HG03108 (cell line): ENCODE results near the gene RNF223.
A peak's percentile ranks its signal among the peaks of the same experiment; 100 is the strongest.
"Not testable (repeated sequence)": the region's sequence is repeated elsewhere in the genome, so short reads cannot be mapped to it uniquely, and the experiment has no call there.

ENCODE experiments used
- ATAC-seq: cut with Tn5 transposase; IDR thresholded peaks from one replicate; pipeline ENCODE4 v1.9.1; 2021; ENCODE audit warnings: moderate library complexity; ENCODE audit not compliant: unreplicated experiment

RNF223 gene

DNA sequence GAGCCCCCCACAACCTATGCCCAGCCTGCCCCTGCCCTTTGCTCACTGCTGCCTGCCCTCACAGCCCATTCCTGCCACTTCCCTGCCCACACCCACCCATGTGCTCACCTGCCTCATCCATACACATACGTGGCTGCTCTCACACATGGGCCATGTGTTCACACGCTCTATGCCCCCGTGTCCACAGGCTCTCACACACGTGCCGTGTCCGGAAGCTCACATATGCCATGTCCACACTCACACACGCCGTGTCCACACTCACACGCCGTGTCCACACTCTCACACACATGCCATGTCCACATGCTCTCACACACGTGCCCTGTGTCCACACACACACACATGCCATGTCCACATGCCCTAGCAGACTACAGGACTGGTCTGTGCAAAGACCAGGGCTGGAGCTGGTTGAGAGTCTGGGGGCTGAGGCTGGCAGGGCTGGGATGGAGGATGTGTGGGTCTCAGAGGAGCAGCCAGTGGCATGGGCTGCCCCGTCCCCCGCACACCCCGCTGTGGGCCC is 583 bp upstream of the RNF223 start:
- ATAC-seq: no peak

DNA sequence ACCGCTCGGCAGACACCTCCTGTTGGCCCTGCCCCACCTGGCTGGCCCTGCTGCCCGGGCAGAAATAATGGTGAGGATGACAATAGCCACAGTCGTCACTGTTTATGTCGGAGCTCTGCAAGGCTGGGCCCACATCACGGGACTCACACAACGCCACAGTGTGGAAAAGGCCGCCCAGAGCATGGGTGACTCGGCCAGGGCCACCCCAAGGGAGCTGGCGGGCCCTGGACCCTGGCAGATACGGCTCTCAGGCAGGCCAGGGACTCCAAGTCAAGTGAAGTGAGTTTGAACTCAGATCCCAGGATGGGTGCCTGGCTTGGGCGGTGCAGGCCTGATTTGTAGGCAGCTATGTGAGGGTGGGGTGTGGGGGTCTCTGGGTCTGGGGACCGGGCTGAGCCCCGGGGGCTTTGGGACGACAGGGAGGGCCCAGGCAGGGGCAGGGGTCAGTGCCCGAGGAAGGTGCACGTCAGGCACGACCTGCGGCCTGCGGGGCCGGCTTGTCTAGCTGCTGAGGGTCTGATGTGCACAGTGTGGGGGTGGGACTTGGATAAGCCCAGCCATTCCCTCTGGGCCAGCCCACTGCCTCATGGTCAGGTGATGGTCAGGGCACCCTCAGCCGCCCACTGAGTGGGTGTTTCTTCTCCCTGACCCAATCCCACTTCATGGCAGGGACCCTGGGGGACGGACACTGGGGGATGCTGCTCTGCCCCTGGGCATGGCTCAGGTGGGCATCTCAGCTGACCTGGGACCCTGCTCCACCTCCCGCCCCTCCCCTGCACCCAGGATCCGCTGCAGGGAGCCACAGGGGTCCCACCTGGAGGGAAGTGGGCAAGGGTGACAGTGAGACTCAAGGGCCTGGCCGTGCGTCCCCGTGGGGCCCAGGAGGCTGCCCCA is 1.0 kb downstream of the RNF223 start:
- ATAC-seq: no peak

DNA sequence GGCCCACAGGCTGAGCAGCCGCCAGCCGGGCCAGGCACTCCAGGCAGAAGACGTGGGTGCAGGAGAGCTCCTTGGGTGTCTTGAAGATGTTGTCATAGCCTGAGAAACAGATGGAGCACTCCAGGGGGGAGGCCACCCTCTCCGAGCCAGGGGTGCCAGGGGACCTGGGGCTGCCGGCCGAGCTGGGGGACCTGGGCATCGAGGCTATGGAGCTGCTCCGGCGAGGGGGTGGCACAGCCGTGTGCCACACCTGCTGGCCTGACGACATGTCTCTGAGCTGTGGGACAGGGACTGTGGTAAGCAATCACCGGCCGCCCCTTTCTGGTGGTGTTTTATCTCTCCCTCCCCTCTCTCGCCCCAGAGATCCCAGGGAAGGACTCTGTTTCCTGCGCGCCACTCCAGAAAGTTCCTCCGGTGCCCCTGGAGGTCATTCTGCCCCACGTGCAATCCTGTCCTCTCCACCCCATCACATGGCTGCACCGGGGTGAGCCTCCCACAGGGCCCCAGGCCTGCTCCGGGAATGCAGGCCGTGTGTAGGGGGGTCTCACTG is 1.7 kb downstream of the RNF223 start:
- ATAC-seq: no peak

DNA sequence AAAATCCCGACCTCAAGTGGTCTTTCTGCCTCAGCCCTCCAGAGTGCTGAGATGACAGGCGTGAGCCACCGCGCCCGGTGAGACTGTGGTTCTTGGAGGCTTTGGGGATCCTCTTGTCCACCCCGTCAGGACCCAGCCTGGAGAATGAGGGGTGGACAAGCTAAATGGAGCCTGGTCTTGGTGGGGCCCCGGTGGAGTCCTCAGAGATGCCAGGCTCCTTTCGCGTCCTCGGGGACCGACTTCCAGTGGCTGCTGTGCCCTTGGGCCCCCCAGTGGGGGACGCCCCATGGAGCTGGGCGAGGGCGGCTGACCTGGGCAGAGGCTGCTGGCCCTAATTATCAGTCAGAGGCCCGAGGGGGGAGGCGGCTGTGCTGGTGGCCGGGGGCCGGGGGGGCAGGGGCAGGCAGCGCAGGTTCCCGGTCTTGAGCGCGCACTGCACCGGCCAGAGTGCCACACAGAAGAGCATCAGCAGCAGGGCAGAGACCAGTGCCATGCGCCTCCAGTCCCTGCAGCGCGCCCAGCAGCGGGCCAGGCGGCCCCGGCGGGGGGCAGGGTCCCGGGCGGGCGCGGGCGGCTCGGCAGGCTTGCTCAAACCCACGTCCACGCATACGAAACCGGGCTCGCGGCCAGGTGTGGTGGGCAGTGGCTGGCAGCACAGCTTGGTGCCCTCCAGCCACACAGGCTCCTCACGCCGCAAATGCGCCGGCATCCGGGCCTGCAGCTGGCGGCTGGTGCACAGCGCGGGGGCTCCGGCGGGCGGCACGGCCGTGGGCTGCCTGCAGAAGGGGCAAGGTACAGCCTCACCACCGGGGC is 2.4 kb downstream of the RNF223 start:
- ATAC-seq: no peak

DNA sequence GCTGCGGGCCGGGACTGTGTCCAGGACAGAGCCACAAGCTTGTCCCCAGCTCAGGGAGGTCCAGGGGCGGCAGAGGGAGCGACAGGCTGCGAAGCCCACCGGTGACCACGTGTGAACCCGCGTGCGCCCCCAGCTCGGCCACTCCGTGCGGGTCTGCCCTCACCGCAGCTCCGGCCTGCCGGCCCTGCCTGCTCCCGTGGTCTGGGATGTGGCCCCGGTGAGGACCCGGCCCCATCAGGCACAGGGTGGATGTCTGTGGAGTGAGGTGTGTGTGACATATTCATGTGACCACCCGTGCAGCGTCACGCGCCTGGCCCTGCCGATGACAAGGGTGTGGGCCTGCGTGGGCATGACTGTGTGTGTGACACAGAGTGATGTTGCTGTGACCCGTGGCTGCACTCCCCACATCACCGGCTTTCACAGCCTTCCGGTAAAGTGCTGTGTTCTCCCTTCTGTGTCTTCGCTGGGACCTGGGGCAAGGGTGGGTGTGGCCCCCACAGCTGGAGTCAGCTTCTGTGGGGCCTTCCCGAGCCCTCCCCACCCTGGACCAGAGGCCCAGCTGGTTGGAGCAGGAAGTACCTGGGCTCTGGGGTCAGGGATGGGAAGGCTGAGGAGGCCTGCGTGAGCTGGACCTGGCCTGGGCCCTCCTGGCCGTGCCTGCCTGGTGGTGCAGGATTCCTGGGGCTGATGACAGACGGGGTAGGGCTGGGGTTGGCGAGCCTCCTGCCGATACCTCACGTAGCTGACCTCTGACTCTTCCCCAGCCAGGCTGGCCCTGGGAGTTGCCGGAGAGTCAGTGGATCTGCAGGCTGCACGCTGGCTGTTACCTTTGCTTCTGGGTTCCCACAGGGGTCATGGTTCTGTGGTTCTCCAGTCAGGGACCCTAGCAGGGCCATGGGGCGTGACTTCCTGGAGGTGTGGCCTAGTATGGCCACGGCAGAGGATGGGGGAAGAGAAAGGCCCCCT is 4.1 kb downstream of the RNF223 start:
- no peak for ATAC-seq

DNA sequence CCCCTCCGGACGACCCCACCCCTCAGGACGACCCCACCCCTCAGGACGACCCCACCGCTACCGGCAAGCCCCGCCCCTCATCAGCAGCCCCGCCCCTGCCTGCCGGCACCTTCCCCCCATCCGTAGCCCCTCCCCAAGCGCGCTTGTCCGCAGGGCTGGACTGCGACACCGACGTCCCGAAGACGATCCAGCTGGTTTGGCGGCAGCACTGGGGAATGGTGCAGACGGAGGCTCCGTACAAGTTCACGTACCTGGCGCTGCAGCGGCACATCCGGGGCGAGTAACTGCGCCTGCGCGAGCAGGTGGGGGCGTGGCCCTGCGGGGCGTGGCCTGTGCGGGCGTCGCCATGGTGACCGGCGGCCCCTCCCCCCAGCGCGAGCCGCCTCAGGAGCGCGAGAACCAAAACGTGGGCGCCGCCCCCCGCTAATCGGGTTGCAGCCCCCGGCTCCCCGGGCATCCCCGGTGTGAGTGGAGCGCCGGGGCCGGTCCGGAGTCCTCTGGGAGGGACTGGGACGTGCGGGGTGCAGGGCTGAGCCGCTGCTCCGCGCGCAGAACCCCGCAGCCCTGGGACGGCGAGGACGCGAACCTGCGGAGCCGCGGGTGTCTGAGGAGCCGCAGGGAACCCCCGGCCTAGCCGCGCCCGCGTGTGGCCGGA is 4.9 kb downstream of the RNF223 start:
- ATAC-seq: peak; percentile 40

DNA sequence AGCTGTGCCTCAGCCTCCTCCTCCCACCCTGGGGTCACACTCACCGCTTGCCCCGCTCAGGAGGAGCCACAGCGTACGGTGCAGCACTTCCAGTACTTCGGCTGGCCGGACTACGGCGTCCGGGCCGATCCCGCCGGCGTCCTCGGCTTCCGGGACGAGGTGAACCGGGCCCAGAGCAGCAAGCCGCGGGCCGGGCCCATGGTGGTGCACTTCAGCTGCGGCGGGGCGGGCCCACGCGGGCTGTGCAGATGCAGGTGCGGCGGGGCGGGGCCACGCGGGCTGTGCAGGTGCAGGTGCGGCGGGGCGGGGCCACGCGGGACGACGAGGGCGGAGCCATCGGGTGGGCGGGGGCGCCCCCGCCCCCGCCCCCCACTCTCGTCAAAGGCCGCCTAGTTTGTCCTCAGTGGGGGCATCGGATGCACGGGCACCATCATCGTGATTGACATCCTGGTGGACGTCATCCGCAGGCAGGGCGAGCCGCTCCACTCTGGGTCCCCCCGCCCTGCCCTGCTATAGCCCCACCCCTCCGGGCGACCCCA is 5.5 kb downstream of the RNF223 start:
- ATAC-seq: no peak

DNA sequence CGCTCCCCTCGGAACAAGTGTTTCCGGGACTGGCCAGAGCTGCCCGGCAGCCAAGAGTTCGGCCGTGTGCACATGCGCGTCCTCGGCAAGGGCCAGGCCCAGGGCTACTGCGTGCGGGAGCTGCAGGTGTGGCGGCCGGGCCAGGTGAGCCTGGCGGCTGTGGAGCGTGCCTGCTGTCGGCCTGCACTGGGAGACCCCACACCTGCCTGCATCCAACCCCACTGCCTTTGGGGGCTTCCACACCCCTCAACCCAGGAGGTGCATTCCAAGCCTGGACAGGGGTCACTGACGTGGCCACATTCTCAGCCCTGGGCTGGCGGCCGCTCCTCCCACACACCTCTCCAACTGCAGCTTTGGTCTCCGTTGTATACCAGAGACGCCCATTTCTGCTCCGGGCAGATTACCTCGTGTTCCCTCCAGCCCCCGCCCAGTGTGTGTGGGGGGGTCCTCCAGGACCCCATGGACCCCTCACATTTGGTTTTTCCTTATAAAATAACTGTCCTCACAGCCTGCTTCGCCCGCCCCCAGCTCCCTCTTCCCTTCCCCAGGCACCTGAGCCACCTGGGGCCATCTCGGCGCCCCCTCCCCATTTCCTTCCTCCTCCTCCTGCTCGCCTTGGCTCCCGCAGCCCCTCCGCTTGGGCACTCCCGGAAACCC is 6.1 kb downstream of the RNF223 start:
- ATAC-seq: no peak

DNA sequence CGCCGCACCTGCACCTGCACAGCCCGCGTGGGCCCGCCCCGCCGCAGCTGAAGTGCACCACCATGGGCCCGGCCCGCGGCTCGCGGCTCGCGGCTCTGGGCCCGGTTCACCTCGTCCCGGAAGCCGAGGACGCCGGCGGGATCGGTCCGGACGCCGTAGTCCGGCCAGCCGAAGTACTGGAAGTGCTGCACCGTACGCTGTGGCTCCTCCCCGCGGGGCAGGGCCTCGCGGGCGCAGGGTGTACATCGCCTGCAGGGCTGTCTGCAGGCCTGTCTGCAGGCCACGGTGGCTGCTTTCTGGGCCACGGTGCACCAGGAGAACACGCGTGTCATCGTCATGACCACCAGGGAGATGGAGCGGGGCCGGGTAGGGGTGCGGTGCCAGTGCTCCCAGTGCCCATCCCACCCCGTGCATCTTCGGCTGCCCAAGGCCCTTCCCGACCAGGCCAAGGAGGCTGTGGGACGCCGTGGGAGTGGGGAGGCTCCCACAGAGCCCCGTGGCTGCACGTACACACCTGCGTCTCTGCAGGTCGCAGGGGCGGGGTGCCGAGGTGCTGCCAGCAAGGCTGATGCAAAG is 6.7 kb downstream of the RNF223 start:
- no peak for ATAC-seq

DNA sequence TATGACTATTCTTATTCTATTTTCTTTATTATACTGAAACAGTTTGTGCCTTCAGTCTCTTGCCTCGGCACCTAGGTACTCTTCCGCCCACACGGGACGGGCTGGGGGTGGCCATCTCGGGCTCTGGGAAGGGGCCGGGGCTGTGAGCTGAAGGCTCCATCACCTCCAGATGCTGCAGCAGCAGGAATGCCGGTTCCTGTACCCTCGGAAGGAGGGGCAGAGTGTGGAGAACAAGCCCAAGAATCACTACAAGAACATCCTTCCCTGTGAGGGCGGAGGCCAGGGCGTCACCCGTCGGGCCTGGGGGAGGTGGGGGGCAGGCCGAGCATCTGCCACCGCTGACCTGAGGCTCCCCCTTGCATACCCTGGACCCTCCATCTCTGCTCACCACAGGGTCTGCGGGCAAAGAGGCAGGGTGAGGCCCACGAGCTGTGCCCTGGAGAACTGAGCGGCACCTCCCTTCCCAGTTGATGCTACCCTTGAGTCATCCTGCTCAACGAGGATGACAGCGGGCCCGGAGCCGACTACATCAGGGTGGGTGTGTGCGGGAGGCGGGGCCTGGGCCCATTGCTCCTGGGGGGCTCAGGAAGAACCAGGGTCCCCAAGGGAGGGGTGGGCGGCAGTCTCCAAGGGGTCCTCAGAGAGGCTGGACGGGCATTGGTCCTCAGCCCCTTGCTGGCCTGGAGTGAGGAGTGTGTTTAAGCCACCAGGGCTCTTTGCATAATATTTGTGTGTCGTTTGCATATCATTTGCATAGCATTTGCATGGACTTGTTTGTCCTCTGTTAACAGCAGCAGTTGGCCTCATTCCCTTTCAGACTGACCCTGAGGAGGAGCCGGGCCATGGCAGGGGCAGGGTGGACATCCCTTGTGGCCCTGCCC is 7.5 kb downstream of the RNF223 start:
- no peak for ATAC-seq

DNA sequence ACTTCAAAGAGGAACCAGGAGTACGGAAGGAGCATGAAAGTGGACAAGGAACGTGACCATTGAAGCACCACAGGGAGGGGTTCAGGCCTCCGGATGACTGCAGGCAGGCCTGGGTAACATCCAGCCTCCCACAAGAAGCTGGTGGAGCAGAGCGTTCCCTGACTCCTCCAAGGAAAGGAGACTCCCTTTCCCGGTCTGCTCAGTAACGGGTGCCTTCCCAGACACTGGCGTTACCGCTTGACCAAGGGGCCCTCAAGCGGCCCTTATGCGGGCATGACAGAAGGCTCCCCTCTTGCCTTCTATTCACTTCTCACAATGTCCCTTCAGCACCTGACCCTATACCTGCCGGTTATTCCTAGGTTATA is 8.2 kb downstream of the RNF223 start:
- ATAC-seq: not testable (repeated sequence)

DNA sequence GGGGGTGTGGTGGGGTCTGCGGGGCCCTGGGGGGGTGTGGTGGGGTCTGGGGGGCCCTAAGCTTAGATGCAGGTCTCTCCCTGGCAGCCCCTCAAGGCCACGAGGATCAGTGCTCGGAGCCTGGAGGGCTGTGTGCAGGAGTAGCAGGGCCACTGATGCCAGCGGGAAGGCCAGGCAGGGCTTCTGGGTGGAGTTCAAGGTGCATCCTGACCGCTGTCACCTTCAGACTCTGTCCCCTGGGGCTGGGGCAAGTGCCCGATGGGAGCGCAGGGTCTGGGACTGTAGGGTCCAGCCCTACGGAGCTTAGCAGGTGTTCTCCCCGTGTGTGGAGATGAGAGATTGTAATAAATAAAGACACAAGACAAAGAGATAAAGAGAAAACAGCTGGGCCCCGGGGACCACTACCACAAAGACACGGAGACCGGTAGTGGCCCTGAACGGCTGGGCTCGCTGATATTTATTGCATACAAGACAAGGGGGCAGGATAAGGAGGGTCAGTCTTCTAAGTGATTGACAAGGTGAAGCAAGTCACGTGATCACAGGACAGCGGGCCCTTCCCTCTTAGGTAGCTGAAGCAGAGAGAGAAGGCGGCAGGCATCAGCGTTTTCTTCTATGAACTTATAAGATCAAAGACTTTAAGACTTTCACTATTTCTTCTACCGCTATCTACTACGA is 8.7 kb downstream of the RNF223 start:
- no peak for ATAC-seq

DNA sequence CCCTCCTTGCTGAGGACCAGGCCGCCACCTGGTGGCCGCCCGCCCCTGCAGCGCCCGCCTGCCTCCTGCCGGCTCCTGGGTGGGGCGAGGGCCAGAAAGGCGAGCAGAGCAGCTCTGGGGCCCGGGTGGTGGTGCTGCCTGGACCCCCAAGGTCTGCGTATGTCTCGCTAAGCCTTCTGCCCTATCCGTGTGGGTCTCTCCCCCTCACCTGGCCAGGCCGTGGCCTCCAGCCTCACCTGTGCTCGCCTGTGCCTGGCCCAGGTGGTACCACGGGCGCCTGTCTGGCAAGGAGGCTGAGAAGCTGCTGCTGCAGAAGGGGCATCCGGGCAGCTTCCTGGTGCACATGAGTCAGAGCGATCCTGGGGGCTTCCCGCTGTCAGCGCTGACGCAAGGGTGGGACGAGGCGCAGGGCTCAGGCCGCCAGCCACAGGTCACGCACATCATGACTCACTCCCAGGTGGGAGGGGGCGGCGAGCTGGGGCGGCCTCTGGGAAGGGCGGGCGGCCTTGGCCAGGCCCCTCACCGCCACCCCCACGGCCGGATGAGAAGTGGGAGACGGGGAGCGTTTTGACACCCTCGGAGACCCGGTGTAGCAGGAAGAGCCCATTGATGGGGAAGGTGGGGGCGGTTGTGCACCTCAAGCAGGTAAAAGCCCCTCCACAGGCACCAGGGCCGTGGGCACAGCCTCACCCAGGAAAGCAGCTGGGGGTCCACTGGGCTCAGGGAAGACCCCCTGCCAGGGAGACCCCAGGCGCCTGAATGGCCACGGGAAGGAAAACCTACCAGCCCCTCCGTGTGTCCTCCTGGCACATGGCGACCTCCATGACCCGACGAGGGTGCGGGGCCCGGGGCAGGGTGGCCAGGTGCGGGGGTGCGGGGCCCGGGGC is 9.9 kb downstream of the RNF223 start:
- peak; percentile 46 for ATAC-seq

DNA sequence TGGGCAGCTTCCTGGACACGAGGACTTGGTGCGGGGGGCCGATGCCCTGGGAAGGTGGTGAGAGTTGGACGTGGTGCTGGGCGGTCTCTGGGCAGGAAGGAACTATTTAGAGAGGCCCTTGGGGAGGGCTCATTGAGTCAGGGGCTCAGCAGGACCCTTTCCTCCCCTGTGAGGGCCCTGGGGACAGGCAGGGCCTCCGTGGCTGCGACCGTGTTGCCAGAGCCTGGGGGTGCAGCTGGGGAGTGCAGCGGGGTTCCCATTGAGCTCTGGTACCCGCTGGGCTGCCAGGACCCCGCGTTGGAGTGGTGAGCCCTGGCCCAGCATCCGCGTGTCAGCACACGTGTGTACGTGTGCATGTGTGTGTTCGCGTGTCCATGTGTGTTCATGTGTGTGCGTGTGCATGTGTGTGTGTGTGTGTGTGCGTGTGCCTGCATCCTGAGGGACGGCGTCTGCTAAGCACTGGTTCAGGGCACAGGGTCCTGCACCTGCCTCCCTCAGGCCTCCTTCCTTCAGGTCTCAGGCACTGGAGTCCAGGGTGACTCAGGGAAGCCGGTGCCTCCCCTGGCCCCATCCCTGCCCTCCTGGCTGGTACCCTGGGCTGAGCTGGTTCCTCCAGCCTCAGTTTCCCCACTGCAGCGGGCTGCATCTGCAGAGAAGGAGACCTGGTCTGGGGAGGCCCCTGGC is 10.7 kb downstream of the RNF223 start:
- ATAC-seq: no peak

DNA sequence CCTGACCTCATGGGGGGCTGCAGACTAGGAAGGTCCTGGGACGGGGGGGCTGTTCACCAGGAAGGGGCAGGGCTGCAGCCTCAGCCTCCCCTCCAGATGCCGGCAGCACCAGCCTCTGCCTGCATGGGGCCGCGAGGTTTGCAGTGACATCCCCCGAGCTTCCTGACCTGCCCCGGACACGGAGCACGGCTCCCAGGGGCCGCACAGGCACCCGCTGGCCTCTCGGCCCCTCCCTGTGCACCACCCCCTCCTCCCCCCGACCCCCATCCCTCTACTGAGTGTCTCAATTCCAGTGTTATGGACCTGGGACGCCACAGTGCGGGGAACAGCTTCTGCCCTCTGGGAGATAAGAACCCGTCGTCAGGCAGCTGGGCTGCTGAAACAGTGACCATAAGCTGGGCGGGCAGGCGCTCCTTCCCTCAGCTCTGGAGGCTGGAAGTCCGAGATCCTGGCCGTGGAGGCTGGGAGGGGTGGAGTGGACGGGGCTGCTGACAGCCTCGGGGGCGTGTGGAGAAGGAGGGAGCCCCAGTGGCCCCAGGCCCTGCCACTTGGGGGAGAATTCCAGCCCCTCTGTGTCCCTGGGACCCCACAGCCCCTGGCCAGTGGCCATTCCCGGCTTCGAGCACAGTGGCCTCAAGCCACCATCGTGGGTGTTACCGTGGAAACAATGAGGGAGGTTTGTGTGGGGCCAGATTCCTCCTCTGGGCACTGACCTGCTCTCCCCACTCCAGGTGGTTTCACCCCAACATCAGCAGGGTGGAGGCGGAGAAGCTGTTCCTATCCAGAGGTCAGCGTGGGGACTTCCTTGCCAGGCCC is 11.6 kb downstream of the RNF223 start:
- ATAC-seq: no peak
